Subcutaneous abdominal adipose tissue (tissue), 5 donors: ENCODE measurements around the gene ARG2.

Experiments
- H3K27ac ChIP-seq: one replicate; pipeline ENCODE4 v1.7.0; 2013; ENCODE audit warnings: low read depth, mild to moderate bottlenecking, inconsistent platforms, low read length, moderate library complexity
- H3K27me3 ChIP-seq, 5 donors: one replicate each; pipeline ENCODE4 v1.7.0; 2013; ENCODE audit warnings: low read length in 5 of 5, inconsistent platforms in 1 of 5; ENCODE audit not compliant: control insufficient read depth in 5 of 5, insufficient read depth in 4 of 5
- H3K36me3 ChIP-seq, 5 donors: one replicate each; pipeline ENCODE4 v1.7.0; 2013; ENCODE audit warnings: low read length in 5 of 5; ENCODE audit not compliant: control insufficient read depth in 5 of 5, insufficient read depth in 5 of 5
- H3K4me1 ChIP-seq, 5 donors: one replicate each; pipeline ENCODE4 v1.7.0; 2013; ENCODE audit warnings: low read length in 5 of 5, mild to moderate bottlenecking in 3 of 5, moderate library complexity in 1 of 5; ENCODE audit not compliant: control insufficient read depth in 5 of 5, insufficient read depth in 5 of 5
- H3K4me3 ChIP-seq, 5 donors: one replicate each; pipeline ENCODE4 v1.7.0; 2013; ENCODE audit warnings: low read length in 5 of 5, low read depth in 1 of 5
- H3K9ac ChIP-seq, 5 donors: one replicate each; pipeline ENCODE4 v1.7.0; 2013; ENCODE audit warnings: low read length in 5 of 5, mild to moderate bottlenecking in 4 of 5, moderate library complexity in 3 of 5
- H3K9me3 ChIP-seq, 5 donors: one replicate each; pipeline ENCODE4 v1.7.0; 2013; ENCODE audit warnings: low read length in 5 of 5; ENCODE audit not compliant: control insufficient read depth in 5 of 5
- donor health status: healthy.
- donor health status: healthy.
- donor health status: healthy.
- donor health status: healthy.
- donor health status: healthy.

The ARG2 gene

DNA sequence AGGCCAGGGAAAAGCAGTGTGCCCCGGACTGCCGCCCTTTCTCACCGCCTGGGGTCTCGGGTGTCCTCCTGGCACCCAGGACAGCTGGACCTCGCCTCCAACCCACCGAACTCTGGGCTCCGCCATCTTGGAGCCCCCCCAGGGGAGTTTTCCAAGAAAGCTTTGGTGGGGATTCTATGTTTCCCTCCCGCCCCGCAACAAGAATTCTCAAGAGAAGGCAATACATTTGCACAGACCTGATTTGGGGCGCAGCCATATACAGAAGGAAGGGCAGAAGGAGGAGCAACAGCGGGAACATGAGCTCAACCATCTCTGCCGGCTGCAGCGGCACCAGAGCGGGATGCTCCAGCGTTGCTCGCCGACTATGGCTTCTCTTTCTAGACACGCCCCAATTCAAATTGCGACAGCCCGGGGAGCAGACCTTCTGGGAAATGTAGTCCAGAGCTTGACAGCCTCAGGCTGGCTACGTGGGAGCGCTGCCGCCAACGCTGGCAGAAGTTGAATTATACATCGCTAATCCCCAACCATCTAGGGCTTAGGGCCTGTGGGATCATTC, 75.8 kb downstream of the ARG2 start, which contains the start of gene RDH11:
RDH11 (minus strand) TSS at position 371 of the 556 bp plus-strand sequence; CDS start at position 310, 61 bp downstream.
- H3K27me3 ChIP-seq: no peaks in the 10 kb centered on the region
- peak within 1 kb of the TSS; percentile 42 to 92 (median 85) for H3K9ac ChIP-seq
- peak within 1 kb of the TSS; percentile 64 for H3K27ac ChIP-seq
- H3K36me3 ChIP-seq: peaks cover 6 to 18% (median 15%) of the 10 kb centered on the region in 5 donors
- H3K4me1 ChIP-seq: peaks cover 0 to 11% (median 9%) of the 10 kb centered on the region in 5 donors
- peak within 1 kb of the TSS; percentile 86 to 98 (median 89) for H3K4me3 ChIP-seq
- no peaks in the 10 kb centered on the region for H3K9me3 ChIP-seq

DNA sequence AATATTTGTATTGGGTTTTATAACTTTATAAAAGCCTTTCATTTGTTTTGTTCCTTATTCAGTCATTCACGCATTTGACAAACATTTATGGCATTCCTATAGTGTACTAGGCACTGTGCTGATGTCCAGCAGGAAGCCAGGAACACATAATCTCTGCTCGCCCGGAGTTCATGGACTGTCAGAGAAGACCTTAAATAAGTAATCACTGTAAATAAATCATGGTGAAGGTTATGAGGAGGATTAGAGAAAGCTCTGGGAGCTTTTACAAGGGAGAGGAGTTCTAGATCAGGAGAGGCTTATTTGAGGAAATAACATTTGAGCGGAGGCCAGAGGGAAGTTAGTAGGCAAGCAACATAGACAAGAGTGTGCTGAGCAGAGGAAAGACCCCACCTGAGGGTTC, 77.3 kb downstream of the ARG2 start:
- Histone ChIP-seq H3K36me3 (peaks cover under 1 to 4% (median 1%) of the 10 kb centered on the region in 5 donors), H3K4me3 (no peak overlapping the region), H3K9me3 (no peaks in the 10 kb centered on the region), H3K9ac (no peak overlapping the region), H3K27ac (no peak overlapping the region), H3K27me3 (no peaks in the 10 kb centered on the region), H3K4me1 (peaks cover 0 to 11% (median 9%) of the 10 kb centered on the region in 5 donors)

DNA sequence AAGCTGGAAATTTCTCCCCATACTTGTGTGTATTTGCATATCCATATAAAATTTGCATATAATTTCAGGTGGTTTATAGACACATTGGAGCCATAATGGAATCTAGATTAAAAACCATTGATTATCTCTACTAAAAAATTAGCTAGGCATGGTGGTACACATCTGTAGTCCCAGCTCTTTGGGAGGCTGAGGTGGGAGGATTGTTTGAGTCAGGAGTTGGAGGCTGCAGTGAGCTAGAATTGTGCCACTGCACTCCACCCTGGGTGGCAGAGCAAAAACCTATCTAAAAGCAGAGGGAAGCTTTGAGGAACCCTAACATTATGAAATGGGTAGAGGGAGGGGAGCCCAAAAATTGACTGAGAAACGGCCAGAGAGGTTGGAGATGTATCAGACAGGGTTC, 78.5 kb downstream of the ARG2 start:
- Histone ChIP-seq H3K36me3 (no peaks in the 10 kb centered on the region), H3K4me3 (no peak overlapping the region), H3K9ac (no peak overlapping the region), H3K9me3 (no peaks in the 10 kb centered on the region), H3K27ac (no peak overlapping the region), H3K27me3 (no peaks in the 10 kb centered on the region), H3K4me1 (peaks cover 0 to 11% (median 9%) of the 10 kb centered on the region in 5 donors)
